Mesodermal cell (in vitro differentiated cells): ENCODE measurements around the gene GOLGA3.
"Not testable (repeated sequence)": the region's sequence is repeated elsewhere in the genome, so short reads cannot be mapped to it uniquely, and the experiment has no call there.

ENCODE experiments used
- H3K27ac ChIP-seq: 2 replicates; pipeline ENCODE4 v1.7.0; 2013; ENCODE audit warnings: mild to moderate bottlenecking, low read depth, low read length, moderate library complexity; ENCODE audit not compliant: severe bottlenecking
- H3K36me3 ChIP-seq: 2 replicates; pipeline ENCODE4 v1.7.1; 2013; ENCODE audit warnings: mild to moderate bottlenecking, low read length, moderate library complexity; ENCODE audit not compliant: control insufficient read depth, insufficient read depth
- H3K4me1 ChIP-seq: one replicate; pipeline ENCODE4 v1.7.1; 2013; ENCODE audit warnings: mild to moderate bottlenecking, low read length; ENCODE audit not compliant: insufficient read depth, control insufficient read depth, poor library complexity, severe bottlenecking
- H3K4me3 ChIP-seq: 2 replicates; pipeline ENCODE4 v1.7.0; 2013; ENCODE audit warnings: low read length, control low read depth, mild to moderate bottlenecking; ENCODE audit not compliant: insufficient read depth, poor library complexity, severe bottlenecking; ENCODE audit errors: extremely low read depth
- H3K9me3 ChIP-seq: 2 replicates; pipeline ENCODE4 v1.7.1; 2013; ENCODE audit warnings: mild to moderate bottlenecking, low read length, moderate library complexity; ENCODE audit not compliant: control insufficient read depth
- WGBS, 2 experiments: methylation state at CpG; one replicate each; pipeline ENCODE4 v1.1.5; 2013; ENCODE audit warnings: missing lambda C conversion rate in 2 of 2; ENCODE audit not compliant: insufficient coverage in 2 of 2; 5-methylcytosine and 5-hydroxymethylcytosine counted together

Gene GOLGA3

GRCh38 chr12:132795847-132796246 lies 32.8 kb downstream of the GOLGA3 start:
- Histone ChIP-seq H3K9me3 (no peaks in the 10 kb centered on the region), H3K4me3 (no peak overlapping the region), H3K27ac (no peak overlapping the region), H3K36me3 (peaks cover 92% of the 10 kb centered on the region), H3K4me1 (no peaks in the 10 kb centered on the region)
- 94 to 96% methylated on average over 13 to 14 of the region's 14 CpGs for WGBS, 2 experiments

GRCh38 chr12:132791940-132792339 lies 36.7 kb downstream of the GOLGA3 start:
- not testable (repeated sequence) for H3K9me3 ChIP-seq
- 78 to 100% methylated on average over 1 to 2 of the region's 2 CpGs for WGBS, 2 experiments
- H3K36me3 ChIP-seq = peaks cover 84% of the 10 kb centered on the region

GRCh38 chr12:132789099-132789471 lies 39.6 kb downstream of the GOLGA3 start:
- Histone ChIP-seq H3K36me3 (peaks cover 76% of the 10 kb centered on the region), H3K27ac (no peak overlapping the region), H3K9me3 (no peaks in the 10 kb centered on the region), H3K4me1 (no peaks in the 10 kb centered on the region), H3K4me3 (no peak overlapping the region)
- WGBS, 2 experiments = 92 to 94% methylated on average over 17 to 20 of the region's 21 CpGs

More at GRCh38 chr12:132791940-132792339, 36.7 kb downstream of the GOLGA3 start:
- H3K4me3 ChIP-seq, H3K4me1 ChIP-seq, H3K27ac ChIP-seq: not testable (repeated sequence)

GRCh38 chr12:132788375-132789098 lies 40.1 kb downstream of the GOLGA3 start:
- Histone ChIP-seq H3K27ac (no peak overlapping the region), H3K36me3 (peaks cover 76% of the 10 kb centered on the region), H3K9me3 (no peaks in the 10 kb centered on the region), H3K4me3 (no peak overlapping the region), H3K4me1 (no peaks in the 10 kb centered on the region)
- 92 to 98% methylated on average over 22 of the region's 29 CpGs for WGBS, 2 experiments

- WGBS, 2 experiments = 91 to 99% methylated on average over 7 to 15 of the region's 15 CpGs
- H3K9me3 ChIP-seq = no peaks in the 10 kb centered on the region
- no peaks in the 10 kb centered on the region for H3K4me1 ChIP-seq
- no peak overlapping the region for H3K4me3 ChIP-seq
- peaks cover 81% of the 10 kb centered on the region for H3K36me3 ChIP-seq
- H3K27ac ChIP-seq = no peak overlapping the region
Measured at GRCh38 chr12:132787877-132788276, 40.8 kb downstream of the GOLGA3 start.

- WGBS, 2 experiments = 94 to 95% methylated on average over 21 of the region's 21 CpGs
Measured at GRCh38 chr12:132786192-132786591, 42.5 kb downstream of the GOLGA3 start.

GRCh38 chr12:132784580-132784979 lies 44.1 kb downstream of the GOLGA3 start:
- no peak overlapping the region for H3K27ac ChIP-seq
- no peaks in the 10 kb centered on the region for H3K9me3 ChIP-seq
- H3K4me1 ChIP-seq = no peaks in the 10 kb centered on the region
- H3K36me3 ChIP-seq = peaks cover 80% of the 10 kb centered on the region
- no peak overlapping the region for H3K4me3 ChIP-seq
- WGBS, 2 experiments = 90 to 98% methylated on average over 9 of the region's 9 CpGs

More at GRCh38 chr12:132786192-132786591, 42.5 kb downstream of the GOLGA3 start:
- no peaks in the 10 kb centered on the region for H3K9me3 ChIP-seq
- H3K27ac ChIP-seq = no peak overlapping the region
- no peaks in the 10 kb centered on the region for H3K4me1 ChIP-seq
- H3K4me3 ChIP-seq = no peak overlapping the region
- peaks cover 80% of the 10 kb centered on the region for H3K36me3 ChIP-seq

- Histone ChIP-seq H3K4me3 (no peak overlapping the region), H3K4me1 (no peaks in the 10 kb centered on the region), H3K27ac (no peak overlapping the region), H3K9me3 (no peaks in the 10 kb centered on the region), H3K36me3 (peaks cover 79% of the 10 kb centered on the region)
- 95 to 96% methylated on average over 21 to 22 of the region's 22 CpGs for WGBS, 2 experiments
Measured at GRCh38 chr12:132783917-132784531, 44.6 kb downstream of the GOLGA3 start.

- no peaks in the 10 kb centered on the region for H3K9me3 ChIP-seq
- peaks cover 89% of the 10 kb centered on the region for H3K36me3 ChIP-seq
- 90 to 94% methylated on average over 10 to 11 of the region's 12 CpGs for WGBS, 2 experiments
- no peak overlapping the region for H3K4me3 ChIP-seq
- H3K4me1 ChIP-seq = no peaks in the 10 kb centered on the region
- H3K27ac ChIP-seq = no peak overlapping the region
Measured at GRCh38 chr12:132781938-132782337, 46.7 kb downstream of the GOLGA3 start.

GRCh38 chr12:132779781-132780353 lies 48.8 kb downstream of the GOLGA3 start:
- H3K36me3 ChIP-seq = peaks cover 97% of the 10 kb centered on the region
- H3K4me3 ChIP-seq = no peak overlapping the region
- no peaks in the 10 kb centered on the region for H3K9me3 ChIP-seq
- no peaks in the 10 kb centered on the region for H3K4me1 ChIP-seq
- H3K27ac ChIP-seq = no peak overlapping the region
- 97 to 98% methylated on average over 20 to 25 of the region's 30 CpGs for WGBS, 2 experiments

- no peak overlapping the region for H3K27ac ChIP-seq
- H3K4me1 ChIP-seq = no peaks in the 10 kb centered on the region
- no peak overlapping the region for H3K4me3 ChIP-seq
- H3K36me3 ChIP-seq = peaks cover 98% of the 10 kb centered on the region
- WGBS, 2 experiments = 94% methylated on average over 17 to 20 of the region's 20 CpGs
- H3K9me3 ChIP-seq = no peaks in the 10 kb centered on the region
Measured at GRCh38 chr12:132777614-132778013, 51.1 kb downstream of the GOLGA3 start.
